HK-2 (cell line): ENCODE measurements around the gene ARHGAP4.

Source experiments
- DNase-seq: peaks from one replicate; pipeline ENCODE4 v3.0.0-alpha.2; 2018; ENCODE audit not compliant: unreplicated experiment

ARHGAP4 gene

DNA sequence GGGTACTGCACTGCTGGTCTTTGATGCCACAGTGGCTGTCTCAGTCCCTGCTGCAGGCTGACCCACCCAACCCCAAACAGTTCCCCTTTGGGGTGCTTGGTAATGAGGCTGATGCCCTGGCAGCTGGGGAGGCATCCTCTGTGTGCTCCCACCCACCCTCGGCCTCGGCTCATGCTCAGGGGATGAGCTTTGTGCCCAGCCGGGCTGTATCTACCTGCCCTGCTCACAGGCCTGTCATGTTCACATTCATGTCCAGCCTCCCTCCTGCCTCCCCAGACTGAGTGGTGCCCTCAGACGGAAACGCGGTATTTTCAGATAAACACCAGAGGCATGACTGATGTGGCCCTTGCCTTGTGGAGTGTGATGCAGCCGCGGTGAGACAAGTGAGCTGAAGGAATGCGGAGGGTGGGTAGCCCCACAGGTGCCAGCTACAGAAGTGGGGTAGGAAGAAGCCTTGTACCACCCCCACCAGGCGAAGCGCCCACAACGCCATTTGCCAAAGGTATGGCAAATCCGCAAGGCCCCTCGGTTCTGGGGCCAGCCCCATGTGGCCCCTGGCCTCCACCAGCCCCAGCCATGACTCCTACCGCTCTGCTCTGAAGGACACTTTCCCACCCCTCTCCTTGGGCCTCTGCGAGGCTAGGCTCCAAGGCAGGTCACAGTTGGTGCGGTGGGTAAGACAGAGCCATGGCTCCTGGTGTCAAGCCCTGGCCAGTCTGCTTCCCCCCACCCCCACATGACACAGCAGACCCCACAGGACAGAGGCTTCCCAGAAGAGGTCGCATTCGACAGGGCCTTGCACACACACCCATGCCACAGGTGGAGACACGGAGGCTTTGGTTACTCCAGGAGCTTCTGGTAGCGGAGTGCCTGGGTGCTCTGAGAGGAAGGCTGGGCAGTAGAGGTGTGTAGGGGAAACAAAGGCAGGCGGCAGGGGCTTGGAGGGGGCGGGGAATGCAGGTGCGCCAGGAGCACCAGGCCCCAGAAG is 20.2 kb upstream of the ARHGAP4 start:
- no peak for DNase-seq

DNA sequence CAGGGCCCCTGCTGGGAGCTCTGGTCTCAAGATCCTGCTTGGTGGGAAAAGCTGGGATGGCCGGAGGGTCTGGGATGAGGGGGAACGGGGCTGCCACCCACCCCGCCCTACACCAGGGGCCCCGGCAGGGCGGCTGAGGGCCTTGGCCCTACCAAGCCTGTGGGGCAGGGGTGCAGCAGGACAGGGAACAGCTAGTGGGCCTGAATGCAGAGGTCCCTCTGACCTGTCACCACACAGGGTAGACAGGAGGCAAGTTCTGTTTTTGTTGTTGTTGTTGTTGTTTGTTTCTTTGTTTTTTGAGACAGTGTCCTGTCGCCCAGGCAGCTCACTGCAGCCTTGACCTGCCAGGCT is 18.7 kb upstream of the ARHGAP4 start:
- DNase-seq, result no peak

DNA sequence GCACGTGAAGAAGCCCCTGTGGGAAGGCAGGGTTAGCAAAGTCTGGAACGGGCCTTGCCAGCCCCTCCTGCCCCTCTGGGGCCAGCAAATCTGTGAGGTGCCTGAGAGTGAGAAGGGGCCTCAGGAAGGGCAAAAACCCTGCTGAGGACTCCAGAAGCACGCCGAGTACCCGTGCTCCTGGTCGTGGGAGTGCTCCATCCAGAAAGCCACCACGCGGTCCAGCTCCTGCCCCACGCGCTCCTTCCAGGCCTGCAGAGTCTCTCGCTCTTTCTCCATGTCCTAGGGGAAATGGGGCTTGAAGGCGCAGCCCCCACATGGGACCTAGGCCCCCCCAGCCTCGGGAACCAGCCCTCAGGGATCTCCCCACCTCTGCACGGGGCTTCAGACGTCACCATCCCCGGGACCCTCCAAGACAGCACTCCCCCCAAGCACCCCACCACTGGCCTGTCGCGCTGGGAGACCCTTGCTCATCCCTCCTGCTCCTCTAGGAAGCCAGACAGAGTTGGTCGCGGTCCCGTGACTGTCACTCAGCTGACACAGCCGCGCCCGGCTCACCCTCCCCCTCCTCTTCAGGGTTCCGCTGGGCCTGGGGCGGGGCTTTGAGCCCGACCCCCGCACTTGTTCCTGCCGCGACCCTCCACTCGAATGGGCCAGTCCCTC is 18.2 kb upstream of the ARHGAP4 start, which contains the start of gene RENBP:
Gene RENBP, minus strand, starts transcription at position 504 of the 660 bp plus-strand sequence. Its CDS starts 33 bp downstream, at position 471.
- DNase-seq, result no peak

DNA sequence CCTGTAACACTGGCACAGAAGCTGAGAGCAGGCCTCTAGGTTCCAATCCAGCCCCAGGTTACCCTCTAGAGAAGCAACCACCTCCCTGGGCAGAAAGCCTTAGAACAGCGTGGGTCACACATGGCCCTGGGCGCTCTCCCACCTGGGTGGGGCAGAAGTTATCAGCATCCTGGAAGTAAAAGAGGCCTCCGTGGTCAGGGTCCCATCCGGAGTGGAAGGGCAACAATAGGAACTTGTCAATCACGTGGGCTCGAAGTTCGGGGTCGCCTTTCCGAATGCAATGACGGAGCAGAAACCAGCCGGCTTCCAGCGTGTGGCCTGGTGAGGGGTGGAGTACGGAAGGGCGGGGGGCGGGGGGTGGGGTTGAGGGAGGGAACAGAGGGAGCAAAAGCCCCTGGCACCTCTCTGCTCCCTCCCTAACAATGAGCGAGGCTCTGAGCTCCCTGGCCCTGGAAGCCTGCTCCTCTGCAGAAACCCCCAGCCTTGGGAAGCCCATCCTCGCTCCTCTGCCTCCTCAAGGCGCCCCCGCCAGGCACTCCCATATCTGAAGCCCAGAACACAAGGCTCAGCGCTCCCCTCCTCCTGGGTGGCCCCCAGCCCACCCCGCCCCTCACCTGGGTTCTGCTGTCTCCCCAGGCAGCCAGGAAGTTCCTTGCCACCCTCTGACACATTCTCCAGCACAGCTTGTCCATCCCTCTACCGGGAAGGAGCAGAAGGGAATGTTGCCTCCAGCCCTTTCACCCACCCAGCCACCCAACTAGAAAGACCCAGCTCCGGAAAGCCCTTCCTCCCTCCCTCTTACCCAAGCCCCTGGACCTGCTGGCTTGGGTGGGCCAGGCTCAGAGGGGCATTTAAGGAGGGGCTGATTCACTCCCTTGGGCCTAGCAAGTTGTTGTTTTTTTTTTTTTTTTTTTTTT is 15.5 kb upstream of the ARHGAP4 start:
- no peak for DNase-seq

- no peak for DNase-seq
Measured at GRCh38 chrX:153939573-153939972, 13.5 kb upstream of the ARHGAP4 start.

DNA sequence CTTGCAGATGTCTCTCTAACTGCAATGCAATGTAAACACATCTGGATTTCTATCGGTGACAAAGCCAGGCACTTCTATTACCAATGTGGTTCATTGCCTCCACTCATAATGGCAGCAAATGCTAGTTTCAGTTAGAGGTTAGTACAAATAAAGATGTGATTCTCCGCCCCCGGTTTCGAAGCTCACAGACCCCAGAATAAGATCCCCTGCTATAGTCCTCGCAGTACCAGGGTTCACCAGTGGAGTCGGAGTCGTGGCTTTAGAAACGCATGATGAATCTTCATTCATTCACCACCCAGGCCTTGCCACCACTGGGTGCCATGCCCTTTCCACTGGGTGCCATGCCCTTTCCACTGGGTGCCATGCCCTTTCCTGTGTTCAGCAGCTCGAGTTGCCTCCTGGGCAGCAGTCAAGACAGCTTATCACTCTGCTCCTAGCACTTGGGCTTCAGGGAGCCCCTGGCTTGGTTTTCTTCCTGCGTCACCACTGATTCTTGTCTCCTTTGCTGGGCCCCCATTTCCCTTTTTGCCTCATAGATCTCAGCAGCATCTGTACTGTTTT is 12.2 kb upstream of the ARHGAP4 start:
- no peak for DNase-seq

GRCh38 chrX:153937056-153937455 is 11.0 kb upstream of the ARHGAP4 start:
- DNase-seq, result no peak

- no peak for DNase-seq
Measured at GRCh38 chrX:153935326-153935851, 9.3 kb upstream of the ARHGAP4 start.

GRCh38 chrX:153934762-153935325 is 8.8 kb upstream of the ARHGAP4 start, which contains the start of gene NAA10:
NAA10 (minus strand) TSS chrX:153935037; CDS start chrX:153934904, 133 bp downstream.
- peak; percentile 62 for DNase-seq

DNA sequence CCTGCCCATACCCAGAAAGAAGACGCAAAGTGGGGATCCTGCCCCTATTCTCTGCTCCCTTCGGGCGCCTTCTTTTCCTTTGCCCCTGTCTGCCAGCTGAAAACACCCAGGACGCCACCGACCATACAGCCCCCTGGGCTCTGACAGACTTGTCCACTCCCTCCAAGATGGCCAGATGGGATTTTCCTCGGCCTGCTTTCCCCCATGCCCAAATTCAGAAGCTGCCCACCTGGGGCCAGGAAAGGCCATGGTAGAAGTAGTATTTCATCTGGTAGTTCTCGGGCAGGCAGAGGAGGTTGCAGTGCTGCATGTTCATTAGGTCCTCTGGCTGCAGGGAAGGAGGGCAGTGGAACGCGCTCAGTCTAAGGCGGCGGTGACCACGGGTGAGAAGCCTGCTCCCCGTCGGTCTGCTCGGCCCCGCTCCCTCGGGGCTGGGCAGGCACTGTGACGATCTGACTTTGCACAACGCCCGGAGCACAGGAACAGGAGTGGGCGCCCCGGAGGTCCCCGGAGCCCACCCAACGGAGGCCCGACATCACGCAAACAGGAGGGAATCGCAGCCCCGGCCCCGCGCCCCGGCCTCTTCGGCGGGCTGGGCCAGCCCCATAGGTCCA is 8.2 kb upstream of the ARHGAP4 start:
- DNase-seq, result peak; percentile 18

DNA sequence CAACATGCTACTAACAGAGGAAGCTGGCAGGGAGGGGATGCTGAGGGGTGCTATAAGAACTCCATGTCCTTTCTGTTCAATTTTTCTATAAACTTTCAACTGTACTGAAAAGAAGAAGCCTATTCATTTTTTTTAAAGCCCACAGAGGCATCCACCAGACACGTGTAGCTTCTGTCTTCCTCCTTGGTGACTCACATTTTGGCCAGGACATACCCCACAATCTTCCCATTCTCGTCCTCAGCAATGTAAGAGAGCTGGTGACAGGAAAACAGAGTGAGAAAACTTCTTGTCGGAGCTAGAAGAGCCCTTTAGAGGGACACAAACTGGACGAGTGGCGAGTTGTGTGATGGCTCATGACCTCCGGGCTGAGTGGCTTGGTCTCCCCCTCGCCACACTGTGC is 7.7 kb upstream of the ARHGAP4 start:
- DNase-seq, result no peak

- no peak for DNase-seq
Measured at GRCh38 chrX:153932220-153932915, 6.3 kb upstream of the ARHGAP4 start.

DNA sequence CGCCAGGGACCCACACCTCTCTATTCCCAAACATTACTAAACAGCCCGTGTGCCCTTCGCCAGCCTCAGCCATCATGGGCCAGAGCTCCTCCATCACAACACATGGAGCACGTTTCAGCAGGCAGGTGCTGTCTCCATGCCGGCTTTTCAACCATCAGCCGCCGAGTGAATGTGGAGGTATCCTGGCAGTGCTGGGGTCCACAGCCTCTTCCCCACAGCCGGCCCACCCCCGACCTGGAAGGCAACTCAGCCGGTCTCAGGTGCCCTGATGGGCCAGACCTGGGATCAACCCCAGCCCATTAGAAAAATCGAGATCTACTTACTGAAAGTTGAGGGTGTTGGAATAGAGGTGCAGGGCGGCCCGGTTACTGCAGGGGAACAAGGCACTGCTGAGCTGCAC is 5.7 kb upstream of the ARHGAP4 start:
- DNase-seq, result no peak

DNA sequence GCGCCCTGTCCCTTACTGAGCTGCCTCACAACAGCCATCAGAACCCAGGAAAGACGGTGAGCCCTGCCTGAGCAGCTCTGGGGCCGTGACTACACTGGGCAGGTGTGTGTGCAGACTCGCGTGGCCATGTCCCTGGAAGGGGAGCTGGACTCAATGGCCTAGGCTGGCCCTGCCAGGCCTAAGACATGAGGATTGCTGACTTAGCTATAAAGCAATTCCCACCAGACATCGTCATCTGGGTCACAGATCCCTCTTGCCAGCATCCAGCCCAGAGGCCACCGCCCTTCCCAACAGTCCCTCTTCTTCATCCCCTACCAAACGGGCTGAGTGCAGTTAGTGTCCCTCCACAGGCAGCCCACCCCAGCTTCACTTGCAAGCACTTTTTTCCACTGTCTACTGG is 5.1 kb upstream of the ARHGAP4 start:
- DNase-seq, result no peak

DNA sequence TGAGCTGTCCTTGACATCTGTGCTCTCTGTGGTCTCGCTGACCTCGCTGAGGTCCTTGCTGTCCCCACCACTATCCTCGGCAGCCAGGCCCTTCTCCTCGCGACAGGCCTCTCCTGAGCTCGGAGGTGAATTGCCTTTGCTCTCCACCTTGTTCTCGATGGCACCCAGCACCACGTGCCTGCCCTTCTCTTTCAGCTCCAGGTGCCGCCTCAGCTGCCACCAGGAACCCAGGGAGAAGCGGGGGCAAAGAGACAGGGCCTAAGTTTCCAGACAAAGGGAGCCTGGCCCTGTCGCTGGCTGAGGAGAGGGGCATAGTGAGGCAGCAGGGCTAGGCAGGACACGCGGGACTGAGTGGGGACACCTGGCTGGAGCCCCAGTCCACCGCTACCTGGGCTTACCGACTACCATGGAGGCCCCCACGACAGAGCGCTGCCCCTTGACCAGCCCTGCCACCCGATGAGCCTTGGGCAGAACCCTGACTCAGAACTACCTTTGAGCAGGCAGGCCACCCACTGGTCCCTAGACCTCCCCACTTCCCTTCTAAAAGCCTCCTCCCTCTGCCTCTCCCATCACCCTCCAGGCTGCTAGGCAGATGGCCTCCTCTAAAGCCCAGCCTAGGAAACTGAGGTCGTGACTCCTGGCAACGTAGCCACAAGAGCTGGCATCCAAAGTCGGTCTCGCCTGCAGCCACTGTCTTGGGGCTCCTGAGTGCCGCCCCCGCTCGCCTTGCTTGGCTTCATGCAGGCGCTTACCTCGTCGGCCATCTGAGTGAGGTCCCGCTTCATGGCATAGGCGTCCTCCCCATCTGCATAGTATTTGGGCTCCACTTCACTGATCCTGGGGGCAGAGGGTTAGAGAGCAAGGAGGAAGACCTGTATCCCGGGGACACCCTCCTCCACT is 4.2 kb upstream of the ARHGAP4 start:
- no peak for DNase-seq

- no peak for DNase-seq
Measured at GRCh38 chrX:153929576-153929975, 3.5 kb upstream of the ARHGAP4 start.

GRCh38 chrX:153928846-153929245 is 2.8 kb upstream of the ARHGAP4 start:
- DNase-seq, result no peak

- peak; percentile 97 for DNase-seq
Measured at GRCh38 chrX:153927922-153928760, 2.1 kb upstream of the ARHGAP4 start.
